Activated CD4-positive, alpha-beta T cell treated with anti-CD3 and anti-CD28 coated beads for 24 hours (primary cell): ENCODE measurements around the gene NBPF1.
"Not testable (repeated sequence)": the region's sequence is repeated elsewhere in the genome, so short reads cannot be mapped to it uniquely, and the experiment has no call there.

Experiments
- DNase-seq, 2 donors: peaks; one replicate each; pipeline ENCODE4 v3.0.0-alpha.2; 2020; ENCODE audit warnings: low read depth in 2 of 2

NBPF1 gene

GRCh38 chr1:16545682-16546095 lies 67.7 kb downstream of the NBPF1 start:
- peak in 1 of 2 donors; percentile 34 for DNase-seq

DNA sequence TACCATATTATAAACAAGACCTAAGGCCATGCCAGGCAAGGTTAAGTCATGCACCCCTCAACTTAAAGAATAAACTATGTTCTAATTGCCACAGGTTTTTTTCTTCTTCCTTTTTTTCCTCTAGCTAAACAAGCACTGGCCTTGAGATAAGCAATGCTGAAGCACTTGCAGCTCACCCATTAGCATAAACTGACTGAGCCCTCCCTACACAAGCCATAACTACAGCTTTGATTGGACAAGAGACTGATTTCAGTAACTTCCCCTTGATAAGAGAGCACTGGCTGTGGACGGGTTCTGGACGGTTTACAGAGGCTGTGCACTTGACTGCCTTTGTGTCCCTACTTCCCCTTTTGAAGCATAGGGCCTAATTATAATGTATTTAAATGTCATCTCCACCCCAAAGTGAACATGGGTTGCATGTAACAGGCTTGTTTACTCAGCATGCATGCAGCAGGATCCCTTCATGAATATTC lies 72.9 kb downstream of the NBPF1 start:
- DNase-seq = not testable (repeated sequence)

DNA sequence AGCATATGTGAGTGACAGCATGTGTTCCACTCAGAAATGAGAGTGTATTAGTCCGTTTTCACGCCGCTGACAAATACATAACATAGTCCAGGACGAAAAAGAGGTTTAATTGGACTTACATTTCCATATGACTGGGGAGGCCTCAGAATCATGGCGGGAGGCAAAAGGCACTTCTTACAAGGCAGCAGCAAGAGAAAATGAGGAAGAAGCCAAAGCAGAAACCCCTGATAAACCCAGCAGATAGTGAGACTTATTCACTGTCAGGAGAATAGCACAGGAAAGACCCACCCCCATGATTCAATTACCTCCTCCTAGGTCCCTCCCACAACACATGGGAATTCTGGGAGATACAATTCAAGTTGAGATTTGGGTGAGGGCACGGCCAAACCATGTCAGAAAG lies 75.8 kb downstream of the NBPF1 start:
- not testable (repeated sequence) for DNase-seq

DNA sequence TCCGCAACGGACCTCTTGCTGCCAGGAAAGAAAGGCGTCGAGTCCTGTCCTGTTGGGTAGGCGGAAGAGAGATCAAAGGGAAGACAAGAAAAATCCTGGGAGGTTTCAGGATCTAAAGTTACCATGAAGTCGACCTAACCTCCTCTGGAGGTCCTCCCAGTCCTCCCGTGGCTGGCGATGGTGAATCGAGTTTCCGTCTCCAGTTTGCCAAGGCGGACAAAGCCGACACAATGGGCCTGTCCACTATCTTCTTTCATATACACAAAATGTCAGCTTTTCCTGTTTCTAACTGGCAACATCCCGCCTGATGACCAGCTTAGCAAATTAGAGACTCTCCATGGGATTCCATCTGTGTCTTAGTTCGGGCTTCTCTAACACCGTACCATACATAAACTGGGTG lies 76.6 kb downstream of the NBPF1 start:
- DNase-seq = not testable (repeated sequence)

DNA sequence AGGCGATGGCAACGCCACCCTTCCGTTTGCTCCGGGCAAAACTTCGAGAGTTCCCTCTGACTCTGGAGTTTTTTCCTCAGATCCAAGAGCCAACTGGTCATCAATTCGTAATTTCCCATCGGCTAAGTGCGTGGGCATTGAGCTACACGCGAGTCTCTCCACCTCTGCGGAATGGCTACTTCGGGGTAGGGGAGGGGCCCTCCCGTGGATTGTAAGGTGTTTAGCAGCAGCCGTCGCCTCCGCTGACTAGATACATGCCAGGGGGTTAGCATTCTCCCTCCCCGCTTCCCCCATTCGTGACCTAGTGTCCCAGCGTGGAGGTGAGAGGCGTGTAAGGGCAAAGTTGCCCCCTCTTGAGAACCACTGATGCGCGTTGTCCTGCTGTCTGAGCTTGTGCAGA lies 77.5 kb downstream of the NBPF1 start:
- DNase-seq = not testable (repeated sequence)

GRCh38 chr1:16535487-16535886 lies 77.9 kb downstream of the NBPF1 start:
- not testable (repeated sequence) for DNase-seq

DNA sequence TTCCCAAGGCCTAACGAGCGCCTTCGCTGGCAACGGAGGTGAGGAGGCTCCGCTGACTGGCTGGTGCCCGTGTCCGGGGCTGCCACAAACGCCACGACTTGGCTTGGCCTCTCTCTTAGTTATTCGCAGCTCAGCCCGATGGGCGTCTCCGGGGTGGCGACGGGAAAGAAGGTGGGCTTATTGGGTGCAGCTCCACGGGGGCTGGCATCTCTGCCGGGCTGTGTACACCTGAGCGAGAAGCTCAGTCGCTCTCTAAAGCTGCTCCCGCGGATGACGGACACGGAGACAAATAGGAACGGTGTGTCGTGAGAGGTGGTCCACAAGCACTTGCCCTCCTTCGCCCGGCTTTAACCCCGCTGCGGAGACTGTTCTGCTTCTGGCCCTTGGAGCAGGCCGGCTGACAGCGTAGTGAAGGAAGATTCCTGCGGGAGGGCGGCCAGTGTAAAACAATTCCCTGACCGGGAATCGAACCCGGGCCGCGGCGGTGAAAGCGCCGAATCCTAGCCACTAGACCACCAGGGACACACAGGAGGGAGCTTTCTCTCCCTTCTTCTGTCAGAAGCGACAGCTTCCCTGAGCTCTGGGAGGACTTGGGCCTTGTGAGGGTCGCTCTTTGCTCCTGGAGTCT lies 78.4 kb downstream of the NBPF1 start:
- DNase-seq = peak in 1 of 2 donors; percentile 24

DNA sequence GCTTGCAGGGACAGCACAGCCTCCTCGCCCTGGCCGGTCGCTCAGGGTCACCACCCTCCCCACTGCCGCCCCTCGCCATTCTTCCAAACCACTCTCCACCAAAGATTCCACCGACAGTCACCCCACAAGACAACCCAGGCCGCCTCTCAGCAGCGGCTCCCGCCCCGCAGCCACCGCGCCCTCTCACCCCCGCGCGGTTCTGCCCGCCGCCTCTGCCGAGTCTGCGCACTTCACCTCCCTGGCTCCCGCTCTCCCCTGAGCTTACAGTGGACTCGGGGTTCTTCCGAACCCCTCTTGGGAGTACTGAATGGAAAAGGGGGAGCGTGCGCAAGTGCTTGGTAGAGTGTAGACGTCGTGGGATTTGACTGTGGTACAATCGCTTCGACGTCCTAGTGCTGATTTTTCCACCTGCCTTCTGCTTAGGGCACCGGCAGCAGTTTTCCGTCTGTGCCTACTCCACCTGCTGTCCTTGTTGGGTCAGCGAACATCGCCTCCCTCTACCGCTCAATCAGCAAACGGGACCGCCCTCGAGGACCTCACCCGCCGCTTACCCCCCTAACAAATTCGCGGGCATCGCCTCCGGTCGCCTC lies 79.0 kb downstream of the NBPF1 start:
- not testable (repeated sequence) for DNase-seq

DNA sequence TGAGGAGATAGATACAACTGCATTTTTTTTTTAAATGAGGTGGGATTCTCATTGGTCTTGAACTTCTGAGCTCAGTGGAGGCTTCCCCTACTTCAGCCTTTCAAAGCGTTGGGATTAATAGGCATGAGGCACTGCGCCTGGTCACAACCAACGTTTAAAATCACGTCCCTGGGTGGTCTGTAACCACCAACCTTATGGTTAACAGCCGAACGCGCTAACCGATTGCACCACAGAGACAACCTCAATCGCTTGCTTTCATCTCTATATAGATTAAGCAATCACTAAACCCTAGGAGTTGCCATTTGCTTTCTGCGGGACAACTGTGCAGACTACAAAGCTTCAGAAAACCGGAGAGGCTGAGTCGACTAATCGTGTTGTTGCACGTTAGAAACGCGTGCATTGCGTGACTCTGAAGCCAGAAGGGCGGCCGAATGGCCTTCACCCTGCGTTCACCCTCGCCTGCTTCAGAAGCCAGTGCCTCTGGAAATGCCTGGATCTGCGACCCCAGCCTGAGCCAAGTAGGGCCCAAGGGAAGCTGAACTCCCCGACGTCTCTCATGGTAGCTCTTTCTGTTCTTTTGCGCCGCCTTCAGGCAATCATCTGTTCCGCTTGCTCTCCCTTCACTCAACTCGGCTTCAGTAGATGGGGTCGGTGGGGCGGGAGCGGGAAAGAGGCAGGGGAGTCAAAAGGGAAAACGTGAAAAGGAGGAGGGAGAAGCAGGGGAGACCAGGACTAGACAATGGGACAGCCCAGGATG lies 81.0 kb downstream of the NBPF1 start:
- not testable (repeated sequence) for DNase-seq

DNA sequence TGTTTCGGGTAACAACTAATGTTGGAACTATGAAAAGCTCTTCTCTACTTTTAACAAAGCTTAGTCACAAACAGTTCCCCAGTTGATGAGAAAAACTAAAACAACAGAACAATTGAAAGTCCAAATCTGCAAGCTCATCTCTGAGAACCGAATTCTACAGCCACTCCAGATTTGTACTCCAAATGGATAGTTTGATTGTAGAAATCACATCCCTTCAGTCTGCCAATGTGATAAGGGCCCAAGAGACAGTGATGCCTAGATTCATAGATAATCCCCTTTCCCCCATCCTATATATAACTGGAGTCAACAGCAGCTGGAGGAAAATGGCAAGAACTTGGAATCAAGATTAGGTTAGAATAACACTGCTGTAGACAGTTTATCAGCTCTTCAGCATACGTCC lies 85.0 kb downstream of the NBPF1 start:
- DNase-seq = not testable (repeated sequence)

- DNase-seq = not testable (repeated sequence)
These were observed 87.6 kb downstream of the NBPF1 start for GRCh38 chr1:16525769-16526168.

- DNase-seq = not testable (repeated sequence)
These were observed 91.7 kb downstream of the NBPF1 start for GRCh38 chr1:16521679-16522078.

GRCh38 chr1:16521288-16521583 lies 92.1 kb downstream of the NBPF1 start:
- no peak for DNase-seq

GRCh38 chr1:16520435-16521287 lies 92.7 kb downstream of the NBPF1 start:
- not testable (repeated sequence) for DNase-seq

DNA sequence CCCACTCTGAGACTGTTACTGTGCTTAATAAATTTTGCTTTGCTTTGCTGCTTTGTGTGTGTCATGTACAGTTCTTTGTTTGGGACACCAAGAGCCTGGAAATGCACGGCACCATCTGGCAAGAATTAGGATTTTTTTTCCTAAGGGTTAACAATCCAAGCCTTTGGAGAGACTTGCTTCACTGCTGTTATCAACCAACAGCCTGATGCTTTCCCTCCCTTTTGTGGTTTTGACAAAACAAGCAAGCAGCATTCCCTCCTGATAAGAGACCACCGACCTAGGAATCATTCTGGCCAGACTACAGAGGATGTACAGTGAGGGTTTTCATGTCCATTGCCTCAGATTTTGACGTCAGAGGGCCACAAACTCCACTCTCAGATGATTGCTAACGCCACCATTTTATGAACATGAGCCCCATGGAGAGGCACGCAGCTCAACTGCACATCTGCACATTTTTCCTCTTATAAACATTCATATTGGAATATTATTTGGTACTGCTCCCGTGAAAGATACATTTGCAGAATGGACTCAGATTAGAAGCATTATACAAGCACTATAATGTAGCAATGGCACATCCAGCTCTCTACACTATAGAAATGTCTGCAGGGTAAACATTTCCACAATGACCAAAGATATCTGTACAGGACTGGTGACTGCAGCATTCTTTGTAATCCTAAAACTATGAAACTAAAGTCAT lies 94.0 kb downstream of the NBPF1 start:
- DNase-seq = not testable (repeated sequence)

- not testable (repeated sequence) for DNase-seq
These were observed 94.5 kb downstream of the NBPF1 start for GRCh38 chr1:16518913-16519254.

DNA sequence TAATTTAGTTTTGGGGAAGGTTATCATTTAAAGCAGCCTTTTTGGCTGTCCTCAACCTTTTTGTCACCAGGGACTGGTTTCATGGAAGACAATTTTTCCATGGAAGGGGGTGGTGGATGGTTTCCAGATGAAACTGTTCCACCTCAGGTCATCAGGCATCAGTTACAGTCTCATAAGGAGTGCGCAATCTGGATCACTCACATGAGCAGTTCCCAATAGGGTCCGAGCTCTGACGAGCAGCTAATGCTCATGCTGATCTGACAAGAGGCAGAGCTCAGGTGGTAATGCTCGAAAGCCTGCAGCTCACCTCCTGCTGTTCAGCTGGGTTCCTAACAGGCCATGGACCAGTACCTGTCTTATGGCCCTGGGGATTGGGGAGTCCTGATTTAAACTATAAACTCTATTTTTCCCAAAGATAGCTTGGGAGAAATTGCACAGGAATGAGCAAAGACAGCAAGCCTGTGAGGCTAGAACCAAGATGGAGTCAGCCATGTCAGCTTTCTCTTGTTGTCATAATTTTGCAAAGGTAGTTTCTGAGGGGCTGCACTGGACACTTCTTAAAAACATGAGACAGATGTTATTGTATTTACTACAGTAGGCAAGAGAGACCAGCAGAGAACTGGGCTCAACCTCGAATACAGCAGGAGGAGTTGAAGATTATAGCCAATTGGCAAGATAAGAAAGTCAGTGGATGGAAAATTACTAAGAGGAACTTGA lies 96.5 kb downstream of the NBPF1 start:
- DNase-seq = not testable (repeated sequence)

DNA sequence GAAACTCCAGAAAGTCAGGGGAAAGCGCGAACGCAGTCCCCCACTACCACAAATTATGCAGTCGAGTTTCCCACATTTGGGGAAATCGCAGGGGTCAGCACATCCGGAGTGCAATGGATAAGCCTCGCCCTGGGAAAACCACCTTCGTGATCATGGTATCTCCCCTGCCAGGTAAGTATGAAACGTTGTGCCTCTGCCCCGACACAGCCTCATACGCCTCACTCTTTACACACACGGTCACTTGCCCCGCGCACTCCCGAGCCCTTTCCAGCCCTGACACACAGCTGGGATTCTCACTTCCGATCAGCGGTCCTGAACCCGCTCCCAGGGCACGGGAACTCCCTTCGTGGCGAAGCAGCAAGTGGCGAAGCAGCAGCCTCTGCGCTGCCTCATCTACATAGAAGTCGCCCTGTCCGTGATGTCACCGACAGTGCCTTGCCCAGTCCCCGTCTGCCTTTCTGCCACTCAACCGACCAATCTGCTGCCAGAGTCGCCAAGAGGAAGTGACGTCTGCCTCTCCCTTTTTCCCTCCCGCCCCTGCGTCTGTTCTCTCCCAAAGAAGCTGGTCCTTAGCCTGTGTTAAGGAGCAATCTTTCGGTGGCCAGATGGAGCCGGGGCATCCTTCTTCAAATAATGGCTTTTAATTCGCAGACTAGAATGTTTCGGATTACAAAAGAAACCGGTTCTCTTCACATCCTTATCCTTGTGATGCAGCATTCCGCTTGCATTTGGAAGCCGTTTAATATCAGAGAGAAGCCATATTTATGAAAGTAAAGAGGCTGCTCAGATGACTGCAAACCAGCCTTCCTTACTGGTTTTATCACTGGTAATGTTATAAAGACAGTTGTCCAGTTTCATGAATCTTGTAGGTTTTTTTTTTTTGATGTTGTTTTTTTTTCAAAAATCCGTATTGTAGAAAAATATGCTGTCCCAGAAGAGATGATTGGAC lies 99.0 kb downstream of the NBPF1 start, which contains the start of gene RNU1-1:
RNU1-1 (minus strand) TSS at position 179 of the 949 bp plus-strand sequence.
- DNase-seq = peak; percentile 47 to 52

GRCh38 chr1:16513412-16514106 lies 99.8 kb downstream of the NBPF1 start:
- peak; percentile 52 to 68 for DNase-seq
